Lung (tissue), 12 donors: ENCODE data around the gene EXOC4. TPM values are rescaled to one million over a fixed set of nuclear protein-coding genes. Genes with fewer than 3 reads are reported as not detected.

Source experiments
- ATAC-seq: fragments of 200-7000 bp; cut with Tn5 transposase; one replicate; pipeline ENCODE4 v1.9.1; 2020; ENCODE audit warnings: moderate number of reproducible peaks; ENCODE audit not compliant: insufficient read depth, low FRiP score
- DNase-seq, 3 donors: peaks; one replicate each; pipeline ENCODE4 v3.0.0-alpha.2; 2013 to 2017
- H3K27ac ChIP-seq, 2 donors: one replicate each; pipeline ENCODE4 v1.5.1; 2013; ENCODE audit warnings: mild to moderate bottlenecking in 2 of 2, moderate library complexity in 2 of 2, control low read depth in 1 of 2, inconsistent platforms in 1 of 2, low read depth in 1 of 2, low read length in 1 of 2
- H3K27me3 ChIP-seq, 3 donors: one replicate each; pipeline ENCODE4 v1.5.1; 2013; ENCODE audit warnings: low read length in 2 of 3; ENCODE audit not compliant: control insufficient read depth in 3 of 3, insufficient read depth in 3 of 3
- H3K36me3 ChIP-seq, 4 donors: one replicate each; pipeline ENCODE4 v1.5.1; 2013; ENCODE audit warnings: low read length in 4 of 4, mild to moderate bottlenecking in 1 of 4, moderate library complexity in 1 of 4; ENCODE audit not compliant: control insufficient read depth in 4 of 4, insufficient read depth in 4 of 4
- H3K4me1 ChIP-seq, 5 donors: one replicate each; pipeline ENCODE4 v1.5.1; 2013; ENCODE audit warnings: low read length in 5 of 5, mild to moderate bottlenecking in 2 of 5, moderate library complexity in 1 of 5; ENCODE audit not compliant: control insufficient read depth in 5 of 5, insufficient read depth in 5 of 5
- H3K4me3 ChIP-seq: one replicate; pipeline ENCODE4 v1.5.1; 2013; ENCODE audit warnings: mild to moderate bottlenecking, control low read depth, moderate library complexity
- H3K9ac ChIP-seq, 2 donors: one replicate each; pipeline ENCODE4 v1.5.1; 2013; ENCODE audit warnings: low read length in 2 of 2, control low read depth in 1 of 2; ENCODE audit not compliant: insufficient read depth in 1 of 2
- H3K9me3 ChIP-seq, 4 donors: one replicate each; pipeline ENCODE4 v1.5.1; 2013; ENCODE audit warnings: low read length in 3 of 4, mild to moderate bottlenecking in 1 of 4, moderate library complexity in 1 of 4; ENCODE audit not compliant: control insufficient read depth in 4 of 4, insufficient read depth in 3 of 4
- WGBS, 2 donors: extraction: QIAGEN DNeasy Blood & Tissue Kit; methylation state at CpG; one replicate each; pipeline ENCODE4 v1.1.7; 2013; 5-methylcytosine and 5-hydroxymethylcytosine counted together
- polyA plus RNA-seq, 2 donors: library from polyadenylated mRNA; stranded (reverse); fragments of 200-250 nt; gene quantifications; one replicate each; pipeline ENCODE4 v1.2.1, GENCODE V29; 2013
- total RNA-seq, 2 donors: library from RNA; depleted of rRNA in 1 of 2; stranded (reverse); fragments of >200 nt in 1 of 2; gene quantifications; one replicate each; pipeline ENCODE4 v1.2.1, GENCODE V29; 2014 to 2021
- TF ChIP-seq, protein P1 (sequence below): IDR thresholded peaks from 2 replicates; pipeline ENCODE4 v1.5.1; 2012; ENCODE audit warnings: mild to moderate bottlenecking; ENCODE audit errors: control extremely low read depth, extremely low read depth
- donor health status: control.
- donor health status: control.
- donor health status: Bipolar disorder and iron deficiency.
- donor health status: healthy.
- donor health status: DM: yes; HTN: yes; CAD: no.

Gene EXOC4
- total and polyA plus RNA-seq, 4 donors = 10.3 to 232 (median 47.4) TPM

DNA sequence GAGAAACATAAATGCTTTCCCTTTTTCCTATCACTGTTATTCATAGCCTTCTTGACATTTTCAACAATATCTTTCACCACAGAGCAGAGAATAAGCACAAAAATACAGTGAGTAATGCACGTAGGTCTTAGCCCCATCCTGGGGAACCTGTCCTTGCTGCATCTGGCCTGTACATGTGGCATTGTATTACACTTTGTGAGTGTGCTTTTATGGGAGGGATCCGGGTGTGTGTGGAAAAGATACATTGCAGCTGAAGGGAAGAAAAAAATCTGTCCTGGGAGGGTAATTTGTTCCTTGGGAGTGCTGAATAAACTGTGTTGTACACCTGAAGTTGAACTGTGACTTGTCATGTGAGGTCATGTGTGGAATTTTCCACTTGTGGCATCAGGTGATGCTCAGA lies 451.6 kb downstream of the EXOC4 start:
- 91 to 96% methylated on average over 2 of the region's 2 CpGs for WGBS, 2 donors
- Histone ChIP-seq H3K27ac (no peak overlapping the region), H3K36me3 (peaks cover 0 to 1% (median 0%) of the 10 kb centered on the region in 4 donors), H3K9me3 (no peaks in the 10 kb centered on the region), H3K4me1 (peaks cover 0 to 6% (median 0%) of the 10 kb centered on the region in 5 donors), H3K9ac (no peak overlapping the region), H3K4me3 (no peak overlapping the region), H3K27me3 (no peaks in the 10 kb centered on the region)
- TF ChIP-seq, protein P1, sequence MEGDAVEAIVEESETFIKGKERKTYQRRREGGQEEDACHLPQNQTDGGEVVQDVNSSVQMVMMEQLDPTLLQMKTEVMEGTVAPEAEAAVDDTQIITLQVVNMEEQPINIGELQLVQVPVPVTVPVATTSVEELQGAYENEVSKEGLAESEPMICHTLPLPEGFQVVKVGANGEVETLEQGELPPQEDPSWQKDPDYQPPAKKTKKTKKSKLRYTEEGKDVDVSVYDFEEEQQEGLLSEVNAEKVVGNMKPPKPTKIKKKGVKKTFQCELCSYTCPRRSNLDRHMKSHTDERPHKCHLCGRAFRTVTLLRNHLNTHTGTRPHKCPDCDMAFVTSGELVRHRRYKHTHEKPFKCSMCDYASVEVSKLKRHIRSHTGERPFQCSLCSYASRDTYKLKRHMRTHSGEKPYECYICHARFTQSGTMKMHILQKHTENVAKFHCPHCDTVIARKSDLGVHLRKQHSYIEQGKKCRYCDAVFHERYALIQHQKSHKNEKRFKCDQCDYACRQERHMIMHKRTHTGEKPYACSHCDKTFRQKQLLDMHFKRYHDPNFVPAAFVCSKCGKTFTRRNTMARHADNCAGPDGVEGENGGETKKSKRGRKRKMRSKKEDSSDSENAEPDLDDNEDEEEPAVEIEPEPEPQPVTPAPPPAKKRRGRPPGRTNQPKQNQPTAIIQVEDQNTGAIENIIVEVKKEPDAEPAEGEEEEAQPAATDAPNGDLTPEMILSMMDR = no peak
- DNase-seq (no peak), ATAC-seq (no peak)

DNA sequence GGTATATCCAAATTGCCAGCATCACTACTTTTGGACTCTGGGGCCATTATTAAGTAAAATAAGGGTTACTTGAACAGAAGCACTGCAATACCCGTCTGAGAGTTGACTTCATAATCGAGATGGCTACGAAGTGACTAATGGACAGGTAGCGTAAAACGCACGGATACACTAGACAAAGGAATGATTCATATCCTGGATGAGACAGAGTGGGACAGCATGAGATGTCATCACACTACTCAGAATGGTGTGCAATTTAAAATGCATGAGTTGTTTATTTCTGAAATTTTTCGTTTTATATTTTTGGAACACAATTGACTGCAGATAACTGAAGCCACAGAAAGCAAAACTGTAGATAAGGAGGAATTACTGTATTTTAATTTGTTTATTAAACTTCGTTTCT lies 452.7 kb downstream of the EXOC4 start:
- 79 to 92% methylated on average over 8 of the region's 8 CpGs for WGBS, 2 donors
- TF ChIP-seq, protein P1 = no peak
- Histone ChIP-seq H3K27ac (no peak overlapping the region), H3K4me3 (no peak overlapping the region), H3K9me3 (no peaks in the 10 kb centered on the region), H3K9ac (no peak overlapping the region), H3K36me3 (peaks cover 0 to 1% (median 0%) of the 10 kb centered on the region in 4 donors), H3K4me1 (peaks cover 0 to 6% (median 0%) of the 10 kb centered on the region in 5 donors), H3K27me3 (no peaks in the 10 kb centered on the region)
- ATAC-seq = no peak
- no peak for DNase-seq

DNA sequence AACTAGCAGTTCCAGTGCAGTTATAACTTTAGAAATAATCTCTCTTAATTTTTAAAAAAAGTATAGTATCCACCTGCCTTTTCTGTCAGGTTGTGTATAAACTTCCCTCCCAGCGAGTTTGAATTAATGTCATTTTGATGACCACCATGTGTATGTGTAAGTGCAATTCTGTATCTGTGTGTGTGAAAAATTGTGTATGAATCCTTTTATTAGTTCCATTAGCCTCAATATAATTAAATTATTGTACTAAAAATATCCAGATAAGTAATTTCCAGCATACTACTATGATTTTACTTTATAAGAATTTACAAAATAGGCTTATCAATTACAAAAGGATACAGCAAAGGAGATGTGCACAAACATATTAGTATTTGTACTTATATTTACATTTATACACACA lies 453.1 kb downstream of the EXOC4 start:
- Histone ChIP-seq H3K9ac (no peak overlapping the region), H3K4me1 (peaks cover 0 to 6% (median 0%) of the 10 kb centered on the region in 5 donors), H3K9me3 (no peaks in the 10 kb centered on the region), H3K36me3 (peaks cover 0 to 1% (median 0%) of the 10 kb centered on the region in 4 donors), H3K4me3 (no peak overlapping the region), H3K27me3 (no peaks in the 10 kb centered on the region), H3K27ac (no peak overlapping the region)
- ATAC-seq = no peak
- TF ChIP-seq, protein P1 = no peak
- WGBS, 2 donors = 95 to 98% methylated on average over 1 of the region's 1 CpG
- DNase-seq = no peak
